ENCODE results near the gene HJURP.
"Not testable (repeated sequence)": the region's sequence is repeated elsewhere in the genome, so short reads cannot be mapped to it uniquely, and the experiment has no call there.

HJURP gene, protein sequence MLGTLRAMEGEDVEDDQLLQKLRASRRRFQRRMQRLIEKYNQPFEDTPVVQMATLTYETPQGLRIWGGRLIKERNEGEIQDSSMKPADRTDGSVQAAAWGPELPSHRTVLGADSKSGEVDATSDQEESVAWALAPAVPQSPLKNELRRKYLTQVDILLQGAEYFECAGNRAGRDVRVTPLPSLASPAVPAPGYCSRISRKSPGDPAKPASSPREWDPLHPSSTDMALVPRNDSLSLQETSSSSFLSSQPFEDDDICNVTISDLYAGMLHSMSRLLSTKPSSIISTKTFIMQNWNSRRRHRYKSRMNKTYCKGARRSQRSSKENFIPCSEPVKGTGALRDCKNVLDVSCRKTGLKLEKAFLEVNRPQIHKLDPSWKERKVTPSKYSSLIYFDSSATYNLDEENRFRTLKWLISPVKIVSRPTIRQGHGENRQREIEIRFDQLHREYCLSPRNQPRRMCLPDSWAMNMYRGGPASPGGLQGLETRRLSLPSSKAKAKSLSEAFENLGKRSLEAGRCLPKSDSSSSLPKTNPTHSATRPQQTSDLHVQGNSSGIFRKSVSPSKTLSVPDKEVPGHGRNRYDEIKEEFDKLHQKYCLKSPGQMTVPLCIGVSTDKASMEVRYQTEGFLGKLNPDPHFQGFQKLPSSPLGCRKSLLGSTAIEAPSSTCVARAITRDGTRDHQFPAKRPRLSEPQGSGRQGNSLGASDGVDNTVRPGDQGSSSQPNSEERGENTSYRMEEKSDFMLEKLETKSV

GRCh38 chr2:233854241-233854981, at the start of gene HJURP:
Gene HJURP, minus strand, starts transcription at chr2:233854535. Its CDS starts 35 bp downstream, at chr2:233854500.
- peak within 1 kb of the TSS; percentile 88 for H3K4me3 ChIP-seq (replicated peaks; ENCODE audit: low read depth, low read length)
- TF ChIP-seq CTCF (IDR thresholded peaks at IDR 0.05; ENCODE audit: low read depth, low read length, missing control alignments) = no peak
- DNase-seq (ENCODE audit: extremely low read depth, low read depth) = peak; percentile 86

DNA sequence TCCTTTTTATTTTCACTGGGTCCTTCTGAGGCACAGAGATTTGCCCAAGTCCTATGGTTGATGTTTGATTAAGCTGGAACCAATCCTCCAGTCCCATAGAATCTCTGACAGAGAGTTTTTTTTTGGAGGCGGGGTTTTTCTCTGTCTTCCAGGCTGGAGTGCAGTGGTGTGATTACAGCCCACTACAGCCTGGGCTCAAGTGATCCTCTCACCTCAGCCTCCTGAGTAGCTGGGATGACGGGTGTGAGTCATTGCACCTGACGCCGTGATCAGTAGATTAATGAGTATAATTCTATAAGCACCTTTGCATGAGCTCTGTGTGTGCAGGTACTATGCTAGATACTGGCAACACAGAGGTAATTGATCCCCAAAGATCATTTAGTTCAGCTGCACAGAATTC, 47.5 kb upstream of the HJURP start:
- no peak overlapping the region for H3K4me3 ChIP-seq (replicated peaks; ENCODE audit: low read depth, low read length)
- no peak for DNase-seq (ENCODE audit: extremely low read depth, low read depth)
- TF ChIP-seq CTCF (IDR thresholded peaks at IDR 0.05; ENCODE audit: low read depth, low read length, missing control alignments) = no peak

GRCh38 chr2:233901367-233901766, 47.0 kb upstream of the HJURP start:
- DNase-seq (ENCODE audit: extremely low read depth, low read depth) = no peak
- no peak overlapping the region for H3K4me3 ChIP-seq (replicated peaks; ENCODE audit: low read depth, low read length)
- TF ChIP-seq CTCF (IDR thresholded peaks at IDR 0.05; ENCODE audit: low read depth, low read length, missing control alignments) = no peak

DNA sequence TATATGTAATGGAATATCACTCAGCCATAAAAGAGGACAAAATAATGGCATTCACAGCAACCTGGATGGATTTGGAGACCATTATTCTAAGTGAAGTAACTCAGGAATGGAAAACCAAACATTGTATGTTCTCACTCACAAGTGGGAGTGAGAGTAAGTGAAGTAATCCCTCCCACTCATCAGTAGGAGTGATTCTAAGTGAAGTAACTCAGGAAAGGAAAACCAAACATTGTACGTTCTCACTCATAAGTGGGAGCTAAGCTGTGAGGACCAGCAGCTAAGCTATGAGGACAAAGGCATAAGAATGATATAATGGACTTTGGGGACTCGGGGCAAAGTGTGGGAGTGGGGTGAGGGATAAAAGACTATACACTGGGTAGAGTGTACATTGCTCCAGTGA, 41.9 kb upstream of the HJURP start:
- H3K4me3 ChIP-seq (replicated peaks; ENCODE audit: low read depth, low read length) = not testable (repeated sequence)

DNA sequence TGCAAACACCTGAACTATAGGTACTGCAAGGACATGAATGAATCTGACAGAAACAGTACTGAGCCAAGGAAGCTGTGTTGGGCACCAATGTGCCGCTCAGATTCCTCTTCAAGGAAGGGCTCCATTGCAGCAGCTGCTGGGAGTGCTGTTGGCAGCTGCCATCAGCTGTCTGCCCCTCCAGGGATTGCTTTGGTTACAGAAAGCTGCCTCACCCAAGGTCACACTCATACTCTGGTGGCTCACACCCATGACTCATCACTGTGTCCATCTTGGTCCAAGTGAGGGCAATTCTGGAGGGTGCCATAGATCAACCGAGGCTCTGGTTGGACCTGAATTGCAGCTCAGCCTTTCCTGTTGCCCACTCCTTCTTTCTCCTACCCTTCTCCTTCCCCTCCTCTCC, 38.5 kb upstream of the HJURP start:
- no peak for DNase-seq (ENCODE audit: extremely low read depth, low read depth)
- no peak overlapping the region for H3K4me3 ChIP-seq (replicated peaks; ENCODE audit: low read depth, low read length)
- TF ChIP-seq CTCF (IDR thresholded peaks at IDR 0.05; ENCODE audit: low read depth, low read length, missing control alignments) = no peak

More for the DNA sequence above, 41.9 kb upstream of the HJURP start:
- not testable (repeated sequence) for DNase-seq (ENCODE audit: extremely low read depth, low read depth)

DNA sequence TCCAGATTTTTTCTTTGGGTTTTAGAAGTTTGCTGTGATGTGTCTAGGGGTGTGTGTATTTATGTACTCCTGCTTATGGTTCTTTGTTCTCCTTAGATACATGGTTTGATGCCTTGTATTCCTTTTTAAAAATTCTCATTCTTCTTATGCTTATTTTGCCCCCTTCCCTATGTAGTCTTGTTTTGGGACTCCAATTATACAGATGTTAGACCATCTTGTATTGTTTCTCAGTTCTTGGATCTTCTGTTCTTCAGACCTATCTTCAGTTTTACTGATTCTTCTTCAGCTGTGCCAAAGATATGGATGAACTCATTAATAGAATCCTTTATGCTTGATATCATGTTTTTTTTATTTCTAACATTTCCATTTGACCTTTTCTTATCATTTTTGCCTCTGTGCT, 28.0 kb upstream of the HJURP start:
- DNase-seq (ENCODE audit: extremely low read depth, low read depth) = no peak
- H3K4me3 ChIP-seq (replicated peaks; ENCODE audit: low read depth, low read length) = no peak overlapping the region
- TF ChIP-seq CTCF (IDR thresholded peaks at IDR 0.05; ENCODE audit: low read depth, low read length, missing control alignments) = no peak

DNA sequence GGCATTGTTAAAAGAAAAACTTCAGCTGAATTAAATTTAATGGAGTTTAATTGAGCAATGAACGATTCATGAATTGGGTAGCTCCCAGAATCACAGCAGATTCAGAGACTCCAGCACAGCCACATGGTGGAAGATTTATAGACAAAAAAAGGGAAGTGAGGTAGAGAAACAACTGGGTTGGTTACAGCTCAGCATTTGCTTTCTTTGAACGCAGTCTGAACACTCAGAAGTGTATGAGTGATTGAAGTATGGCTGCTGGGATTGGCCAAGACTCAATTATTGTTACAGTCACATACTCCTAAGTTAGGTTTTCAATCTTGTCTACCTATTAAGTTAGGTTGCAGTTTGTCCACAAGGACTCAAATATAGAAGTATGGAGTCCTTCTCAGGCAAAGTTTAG, 17.8 kb upstream of the HJURP start:
- H3K4me3 ChIP-seq (replicated peaks; ENCODE audit: low read depth, low read length); DNase-seq (ENCODE audit: extremely low read depth, low read depth): not testable (repeated sequence)

All from HFF-Myc (cell line).